Ramos (cell line): ENCODE data around the gene ANGPT4.
"Not testable (repeated sequence)": the region's sequence is repeated elsewhere in the genome, so short reads cannot be mapped to it uniquely, and the experiment has no call there.

Source experiments
- in situ Hi-C: fragments of 300-500 bp; cut with MboI; formaldehyde crosslinking; loops from one replicate; pipeline ENCODE4 v1.14.3; 2022; ENCODE audit warnings: low sequenced_read_pairs; ENCODE audit not compliant: unreplicated experiment

The ANGPT4 gene

GRCh38 chr20:910132-910869, 5.8 kb downstream of the ANGPT4 start:
- in situ Hi-C loops: no loop called here

- in situ Hi-C loops: no loop called here
Measured at GRCh38 chr20:909641-910040, 6.5 kb downstream of the ANGPT4 start.

DNA sequence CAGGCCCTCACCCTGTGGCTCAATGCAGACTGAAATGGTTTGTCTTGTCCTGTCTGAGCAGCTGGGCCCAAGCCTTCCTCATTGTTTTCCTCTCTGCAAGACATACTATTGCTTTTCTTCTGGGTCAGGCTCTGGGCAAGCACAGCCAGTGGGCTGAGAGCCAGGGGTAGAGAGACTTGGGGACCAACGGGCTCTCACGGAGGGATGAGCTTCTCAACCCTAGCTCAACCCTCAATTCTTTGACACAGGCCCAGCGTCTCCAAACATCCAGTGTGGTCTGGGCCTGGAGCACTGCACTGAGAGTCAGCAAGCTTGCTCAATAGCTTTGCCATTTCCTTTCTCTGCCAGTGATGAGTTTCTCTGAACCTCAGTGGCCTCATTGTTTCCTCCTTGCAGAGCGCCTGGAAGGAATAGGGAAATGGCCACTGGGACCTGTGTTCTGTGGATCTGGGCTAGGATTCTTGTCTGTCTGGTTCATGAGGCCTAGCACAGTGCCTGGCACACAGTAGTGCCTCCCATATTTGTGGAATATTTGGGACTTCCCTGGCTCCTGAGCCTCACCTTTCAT, 9.3 kb downstream of the ANGPT4 start:
- in situ Hi-C loops: no loop called here

DNA sequence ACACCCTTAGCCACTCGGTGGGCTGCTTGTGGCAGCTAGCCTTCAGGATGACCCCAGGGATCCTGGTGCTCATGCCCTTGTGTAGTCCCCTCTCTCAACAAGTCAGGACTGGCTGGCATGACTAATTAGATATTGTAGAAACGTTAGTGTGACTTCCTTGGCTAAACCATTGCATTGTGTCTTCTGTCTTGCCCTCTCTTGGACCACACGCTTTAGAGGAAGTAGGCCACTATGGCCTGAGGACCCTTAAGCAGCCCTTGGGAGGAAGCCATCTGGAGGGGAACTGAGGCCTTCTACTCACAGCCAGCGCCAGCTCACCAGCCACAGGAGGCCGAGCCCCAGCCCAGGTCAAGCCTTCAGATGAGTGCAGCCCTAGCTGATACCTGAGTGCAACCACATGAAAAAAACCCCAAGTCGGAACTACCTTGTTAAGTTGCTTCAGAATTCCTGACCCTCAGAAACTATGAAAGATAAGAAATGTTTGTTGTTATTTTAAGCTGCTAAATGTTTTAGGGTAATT, 10.1 kb downstream of the ANGPT4 start:
- in situ Hi-C loops: no loop called here

DNA sequence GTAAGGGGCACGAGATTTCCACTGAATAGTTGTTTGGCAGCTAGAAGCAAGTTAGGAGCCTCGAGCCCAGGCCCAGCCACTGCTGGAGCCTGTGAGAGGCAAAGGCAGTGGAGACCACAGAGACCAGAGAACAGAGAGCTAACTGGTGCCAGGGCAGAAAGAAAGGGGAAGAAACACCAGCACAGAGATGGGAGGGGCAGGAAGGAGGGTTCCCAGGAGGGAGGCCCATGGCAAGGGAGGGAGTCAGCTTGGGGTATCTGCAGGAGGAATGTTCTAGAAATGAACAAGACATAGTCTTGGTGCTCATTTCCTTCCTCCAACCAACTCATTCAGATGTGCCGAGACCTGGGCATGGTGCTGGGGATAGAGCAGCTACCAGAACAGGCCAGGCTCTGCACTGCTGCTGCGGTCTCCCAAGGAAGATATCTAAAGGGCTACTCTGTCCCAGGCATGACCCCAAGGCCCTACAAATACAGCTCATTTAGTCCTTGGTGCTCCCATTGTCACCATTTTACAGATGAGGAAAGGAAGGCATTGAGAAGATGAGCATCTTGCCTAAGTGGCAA, 10.7 kb downstream of the ANGPT4 start:
- in situ Hi-C loops: no loop called here

- in situ Hi-C loops: no loop called here
Measured at GRCh38 chr20:904039-904545, 12.0 kb downstream of the ANGPT4 start.

GRCh38 chr20:897436-897835, 18.7 kb downstream of the ANGPT4 start:
- in situ Hi-C loops: not testable (repeated sequence)

DNA sequence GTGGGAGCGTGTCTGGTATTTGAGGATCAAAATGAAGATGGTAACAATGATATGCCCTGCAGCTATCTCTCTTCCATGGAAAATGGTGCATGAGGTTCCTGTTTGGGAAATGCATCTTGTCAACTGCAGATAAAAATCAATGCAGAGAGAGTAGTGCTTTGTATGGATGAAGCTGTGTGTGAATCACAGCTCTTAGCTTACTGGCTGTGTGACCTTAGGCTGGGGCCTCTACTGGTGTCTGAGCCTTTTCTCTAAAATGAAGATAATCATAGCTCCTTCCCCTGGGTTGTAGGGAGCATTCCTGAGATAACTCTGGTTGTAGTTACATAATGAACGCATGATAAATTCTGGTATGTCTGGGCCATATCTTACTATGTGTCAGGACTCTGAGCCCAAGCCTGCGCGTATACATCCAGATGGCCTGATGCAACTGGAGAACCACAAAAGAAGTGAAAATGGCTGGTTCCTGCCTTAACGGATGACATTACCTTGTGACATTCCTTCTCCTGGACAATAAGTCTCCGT, 19.6 kb downstream of the ANGPT4 start:
- in situ Hi-C loops: no loop called here

DNA sequence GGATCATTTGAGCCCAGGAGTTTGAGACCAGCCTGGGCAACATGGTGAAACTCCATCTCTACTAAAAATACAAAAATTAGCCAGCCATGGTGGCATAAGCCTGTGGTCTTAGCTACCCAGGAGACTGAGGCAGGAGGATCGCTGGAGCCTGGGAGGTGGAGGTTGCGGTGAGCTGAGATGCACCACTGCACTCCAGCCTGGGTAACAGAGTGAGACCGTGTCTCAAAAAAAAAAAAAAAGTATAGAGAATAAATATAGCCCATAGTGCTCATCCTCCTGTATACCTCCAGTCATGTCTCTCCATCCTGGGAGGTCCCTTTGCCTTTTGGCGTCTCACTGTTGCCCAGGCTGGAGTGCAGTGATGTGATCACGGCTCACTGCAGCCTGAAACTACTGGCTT, 23.8 kb downstream of the ANGPT4 start:
- in situ Hi-C loops: not testable (repeated sequence)

DNA sequence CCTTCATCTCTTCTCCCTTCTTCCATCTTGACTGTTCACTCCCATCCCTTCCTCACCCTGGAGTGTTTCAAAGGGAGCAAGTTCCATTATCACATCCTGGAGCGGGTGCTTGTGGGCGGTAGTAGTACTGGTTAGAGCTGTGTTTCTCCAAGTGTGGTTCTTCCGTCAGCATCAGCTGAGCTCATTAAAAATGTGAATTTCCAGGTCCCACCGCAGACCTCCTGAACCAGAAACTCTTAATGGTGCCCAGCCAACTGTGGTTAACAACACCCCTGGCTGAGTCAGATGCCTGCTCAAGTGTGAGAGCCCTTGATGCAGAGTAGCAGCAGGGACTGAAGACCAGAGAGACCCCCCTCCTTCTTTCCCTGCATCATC, 24.4 kb downstream of the ANGPT4 start:
- in situ Hi-C loops: no loop called here

- in situ Hi-C loops: no loop called here
Measured at GRCh38 chr20:891058-891705, 25.0 kb downstream of the ANGPT4 start.

GRCh38 chr20:890666-891057, 25.5 kb downstream of the ANGPT4 start:
- in situ Hi-C loops: no loop called here

GRCh38 chr20:889932-890463, 26.1 kb downstream of the ANGPT4 start:
- in situ Hi-C loops: no loop called here

GRCh38 chr20:889106-889505, 27.0 kb downstream of the ANGPT4 start:
- in situ Hi-C loops: no loop called here

DNA sequence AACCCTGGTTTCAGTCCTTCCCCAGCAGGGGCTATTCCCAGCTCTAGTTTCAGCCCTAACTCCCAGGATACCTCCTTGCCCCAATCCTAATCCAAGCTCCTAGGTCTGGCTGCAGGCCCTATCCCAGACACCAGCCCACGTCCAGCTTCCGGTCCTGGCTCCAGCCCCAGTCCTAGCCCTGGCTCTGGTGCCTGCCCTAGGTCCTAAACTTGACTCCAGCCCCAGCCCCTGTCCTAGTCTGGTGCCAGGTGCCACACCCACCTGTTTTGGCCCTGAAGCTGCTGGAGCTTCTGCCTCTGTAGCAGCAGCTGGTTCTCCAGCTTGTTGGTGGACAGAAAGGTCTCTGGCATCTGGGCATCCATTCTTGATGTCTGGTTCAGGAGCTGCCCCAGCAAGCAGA, 28.1 kb downstream of the ANGPT4 start:
- in situ Hi-C loops: no loop called here

DNA sequence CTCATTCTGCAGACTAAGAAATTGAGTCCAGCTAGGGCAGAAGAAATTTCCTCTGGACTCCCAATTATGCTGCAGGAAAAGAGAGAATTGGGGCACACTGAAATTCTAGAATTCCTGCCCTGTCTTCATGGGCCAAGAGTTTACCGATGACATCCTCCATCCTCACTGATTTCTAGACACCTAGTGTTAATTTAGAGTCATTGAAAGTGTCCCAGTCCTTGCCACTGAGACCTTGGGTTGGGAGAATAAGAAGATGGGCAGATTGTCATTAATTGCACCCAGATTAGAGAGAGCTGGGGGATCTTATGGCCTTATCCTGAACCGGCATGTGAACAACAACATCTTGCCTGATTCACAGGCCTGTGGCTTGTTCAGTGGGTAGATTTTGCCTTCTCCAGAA, 29.0 kb downstream of the ANGPT4 start:
- in situ Hi-C loops: no loop called here

DNA sequence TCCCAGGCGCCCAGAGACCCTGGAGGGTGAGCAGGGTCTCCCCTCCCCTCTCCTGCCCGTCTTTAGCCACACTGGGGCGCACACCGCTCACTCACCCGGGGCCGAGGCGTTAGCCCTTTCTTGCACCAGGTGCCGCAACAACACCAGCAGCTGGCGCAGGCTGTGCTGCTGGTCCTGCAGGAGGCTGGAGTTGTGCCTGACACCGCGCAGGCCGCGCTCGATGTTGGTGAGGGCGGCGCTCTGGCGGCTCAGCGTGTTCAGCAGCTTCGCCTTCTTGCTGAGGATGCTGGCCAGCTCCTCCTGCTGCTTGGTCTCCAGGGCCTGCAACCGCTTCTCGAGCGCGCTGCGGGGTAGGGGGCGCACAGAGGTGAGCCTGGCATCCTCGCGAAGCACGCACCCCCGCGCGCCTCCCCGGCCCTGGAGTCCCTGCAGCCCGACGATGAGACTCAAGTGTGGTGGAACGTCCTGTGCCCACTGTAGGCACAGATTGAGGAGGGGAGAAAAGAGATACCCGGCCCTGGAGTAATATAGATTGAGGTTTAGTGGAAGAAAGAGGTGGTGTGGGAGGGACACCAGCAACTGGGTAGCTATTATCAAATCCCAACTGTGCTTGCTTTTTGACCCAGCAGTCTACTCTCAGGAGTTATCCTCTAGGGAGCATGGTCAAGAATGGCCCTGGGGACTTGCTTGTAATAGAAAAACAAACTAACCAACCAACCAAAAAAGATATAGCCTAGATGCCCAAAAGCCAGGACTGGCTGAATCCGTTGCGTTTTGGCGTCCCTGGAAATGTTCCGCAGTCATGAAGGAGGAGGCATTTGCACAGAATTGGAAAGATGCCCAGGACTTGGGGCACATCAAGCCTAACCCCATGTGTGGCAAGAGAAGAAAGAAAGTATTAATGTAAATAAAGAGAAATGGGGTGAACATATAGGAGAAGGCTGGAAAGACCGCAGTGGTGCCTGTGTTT, 30.9 kb downstream of the ANGPT4 start:
- in situ Hi-C loops: no loop called here

DNA sequence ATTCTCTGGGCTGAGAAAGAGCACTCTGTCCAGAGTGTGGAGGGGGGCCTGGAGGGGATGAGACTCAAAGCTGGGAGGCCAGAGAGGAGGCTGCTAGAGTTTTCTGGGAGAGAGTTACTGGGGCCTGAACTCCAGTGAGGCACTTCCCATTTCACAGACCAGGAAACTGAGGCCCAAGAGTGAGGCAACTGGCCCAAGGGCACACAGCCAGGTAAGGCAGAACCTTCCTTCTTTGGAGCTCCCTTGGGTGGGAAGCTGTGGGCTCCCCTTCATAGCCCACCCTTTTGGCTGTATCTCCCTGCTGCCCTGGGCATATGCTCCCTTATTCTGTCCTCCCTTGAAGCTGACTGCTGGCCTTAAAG, 34.4 kb downstream of the ANGPT4 start:
- in situ Hi-C loops: no loop called here

DNA sequence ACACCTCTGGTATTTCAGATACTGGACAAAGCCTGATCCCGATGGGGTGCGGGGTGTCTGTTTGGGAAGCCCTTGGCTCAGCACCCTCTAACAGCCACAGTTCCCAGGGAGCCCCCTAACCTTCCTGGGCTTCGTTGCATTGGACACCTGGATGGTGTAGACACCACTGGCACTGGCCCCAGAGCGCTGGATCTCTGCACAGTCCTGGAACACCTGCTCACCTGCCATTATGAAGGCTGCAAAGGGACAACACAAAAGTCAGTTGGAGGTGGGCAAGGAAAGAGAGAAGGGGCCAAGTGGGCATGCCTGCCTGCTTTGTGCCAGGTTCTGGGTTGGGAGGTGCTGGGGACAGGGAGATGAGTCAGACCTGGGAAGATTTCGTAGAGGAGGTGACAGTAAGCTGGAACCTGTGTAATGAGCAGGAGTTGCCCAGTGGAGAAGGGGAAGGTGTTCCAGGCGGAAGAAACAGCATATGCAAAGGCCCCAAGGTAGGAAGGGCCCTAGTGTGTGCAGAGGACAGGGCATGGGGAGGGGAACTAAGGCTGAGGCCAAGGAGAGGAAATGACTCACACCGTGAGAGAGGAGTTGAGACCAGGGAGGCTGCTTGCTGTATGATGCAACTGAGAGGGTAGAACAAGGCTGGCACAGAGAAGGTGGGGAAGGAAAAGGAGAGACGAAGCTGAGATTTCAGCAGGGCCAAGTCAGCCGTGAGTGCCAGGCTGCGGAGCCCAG, 34.9 kb downstream of the ANGPT4 start:
- in situ Hi-C loops: no loop called here
